HG02678 (cell line): ENCODE measurements around the gene GPHN.
"Not testable (repeated sequence)": the region's sequence is repeated elsewhere in the genome, so short reads cannot be mapped to it uniquely, and the experiment has no call there.

ENCODE experiments used
- ATAC-seq: cut with Tn5 transposase; IDR thresholded peaks from one replicate; pipeline ENCODE4 v1.9.1; 2021; ENCODE audit warnings: mild to moderate bottlenecking, moderate library complexity; ENCODE audit not compliant: unreplicated experiment

The GPHN gene

DNA sequence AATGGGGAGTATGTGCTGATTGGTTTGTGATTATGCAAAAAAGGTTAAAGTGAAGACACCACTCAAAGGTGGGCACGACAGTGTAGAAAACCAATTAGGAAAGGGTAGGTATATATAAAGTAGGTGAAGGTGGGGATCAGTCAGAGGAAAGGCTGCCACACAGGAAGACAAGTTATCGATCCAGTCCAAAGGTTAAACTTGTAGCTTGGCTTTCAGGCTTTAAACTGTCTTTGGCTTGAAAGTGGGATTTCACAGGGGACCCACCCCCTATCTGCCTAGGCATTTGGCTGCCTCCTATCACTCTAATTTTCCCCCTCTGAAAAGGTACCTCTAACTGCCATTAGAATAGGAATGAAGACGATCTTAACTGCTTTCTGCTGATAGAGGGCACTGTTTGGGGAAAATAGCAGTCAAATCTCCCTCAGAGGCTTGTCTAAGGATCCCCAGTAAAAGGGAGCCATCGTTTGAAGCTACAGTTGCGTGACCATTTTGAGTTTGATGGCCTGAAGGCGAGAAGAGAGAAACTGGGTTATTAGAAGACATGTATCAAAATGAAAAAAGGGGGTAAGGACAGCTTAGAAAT is 250.2 kb downstream of the GPHN start:
- no peak for ATAC-seq

DNA sequence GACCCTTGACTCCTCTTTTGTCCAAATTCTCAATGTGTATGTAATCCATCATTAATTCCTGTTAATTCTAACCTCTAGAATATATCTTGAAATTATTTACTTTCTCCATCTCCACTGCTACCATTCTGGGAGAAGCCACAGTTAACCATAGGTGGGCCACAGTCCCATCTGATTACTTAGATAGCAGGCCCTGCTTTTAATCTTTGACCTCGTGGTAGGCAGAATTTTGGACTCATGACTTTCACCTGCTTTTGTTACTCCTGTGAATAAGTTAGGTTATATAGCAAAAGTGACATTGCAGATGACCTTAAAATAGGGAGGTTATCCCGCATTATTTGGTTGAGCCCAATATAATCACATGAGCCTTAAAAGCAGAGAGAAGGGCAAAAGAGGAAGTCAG is 264.2 kb downstream of the GPHN start:
- ATAC-seq = no peak

- ATAC-seq = no peak
These were observed 274.9 kb downstream of the GPHN start for GRCh38 chr14:66782853-66783252.

DNA sequence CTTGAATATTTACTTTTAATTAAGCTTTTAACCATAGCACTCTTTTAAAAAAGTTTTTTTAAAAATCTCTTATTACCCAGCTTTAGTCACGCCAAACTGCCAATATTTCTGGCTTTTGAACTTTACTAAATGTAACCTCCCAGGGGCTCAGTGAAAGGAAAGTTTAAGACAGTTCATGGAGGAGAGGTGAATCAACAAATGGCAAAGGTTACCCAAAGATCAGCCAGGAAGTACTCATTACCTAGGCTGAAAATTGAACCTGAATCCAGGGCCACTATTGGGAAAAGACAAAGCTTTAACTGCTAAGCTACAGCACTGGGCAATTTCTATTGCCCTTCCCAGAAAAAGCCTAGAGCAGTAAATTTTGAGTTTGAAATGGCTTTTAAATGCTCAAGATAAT is 282.2 kb downstream of the GPHN start:
- no peak for ATAC-seq

GRCh38 chr14:66802962-66803361 is 295.0 kb downstream of the GPHN start:
- ATAC-seq = no peak

DNA sequence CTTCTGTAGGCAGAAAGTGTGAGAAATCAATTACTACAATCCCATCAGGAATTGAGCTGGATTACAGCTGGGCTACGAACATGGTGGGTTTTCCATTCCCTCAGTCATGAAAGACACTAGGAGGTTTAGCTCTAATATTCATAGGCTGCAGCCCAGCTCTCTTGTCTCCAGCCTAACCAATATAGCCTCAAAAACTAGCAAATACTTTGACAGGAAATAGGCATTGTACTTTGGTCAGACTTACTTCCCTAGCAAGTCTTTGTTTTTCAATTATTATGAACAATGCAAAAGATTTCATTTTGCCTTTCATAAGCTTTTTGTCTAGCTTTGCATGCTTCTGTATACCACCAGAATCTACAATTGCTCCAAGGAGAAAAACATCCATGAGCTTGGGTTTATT is 296.2 kb downstream of the GPHN start:
- no peak for ATAC-seq

GRCh38 chr14:66813636-66814035 is 305.7 kb downstream of the GPHN start:
- no peak for ATAC-seq

GRCh38 chr14:66815687-66816086 is 307.7 kb downstream of the GPHN start:
- no peak for ATAC-seq

DNA sequence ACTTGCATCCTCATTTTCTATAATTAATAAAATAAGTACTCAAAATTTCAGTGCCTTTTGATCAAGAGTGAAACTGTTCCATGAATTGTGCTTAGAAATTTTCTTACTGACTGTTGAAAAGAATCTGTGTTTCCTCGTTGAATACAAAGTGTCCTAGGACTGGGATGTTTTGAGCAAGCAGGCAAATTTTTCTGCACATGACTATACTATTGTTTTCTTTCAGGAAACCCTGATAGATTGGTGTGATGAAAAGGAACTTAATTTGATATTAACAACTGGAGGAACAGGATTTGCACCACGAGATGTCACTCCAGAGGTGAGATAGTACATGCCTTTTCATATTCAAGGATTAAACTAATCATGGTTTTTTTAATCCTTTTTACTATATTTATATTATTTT is 316.3 kb downstream of the GPHN start:
- ATAC-seq = no peak

DNA sequence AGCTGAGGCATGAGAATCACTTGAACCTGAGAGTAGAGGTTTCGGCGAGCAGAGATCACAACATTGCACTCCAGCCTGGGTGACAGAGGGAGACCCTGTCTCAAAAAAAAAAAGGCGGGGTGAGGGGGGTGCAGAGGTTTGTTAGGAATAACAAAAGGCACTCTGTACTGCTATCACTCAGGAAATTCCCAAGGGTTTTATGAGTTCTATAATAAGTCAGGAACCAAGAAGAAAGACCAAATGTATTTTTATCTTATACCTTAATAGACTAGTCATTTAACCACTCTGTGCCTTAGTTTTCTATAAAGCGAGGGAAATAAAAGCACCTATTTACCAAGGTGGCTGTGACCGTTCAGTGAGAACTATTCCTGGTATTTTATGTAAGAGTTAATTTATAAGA is 319.2 kb downstream of the GPHN start:
- no peak for ATAC-seq

DNA sequence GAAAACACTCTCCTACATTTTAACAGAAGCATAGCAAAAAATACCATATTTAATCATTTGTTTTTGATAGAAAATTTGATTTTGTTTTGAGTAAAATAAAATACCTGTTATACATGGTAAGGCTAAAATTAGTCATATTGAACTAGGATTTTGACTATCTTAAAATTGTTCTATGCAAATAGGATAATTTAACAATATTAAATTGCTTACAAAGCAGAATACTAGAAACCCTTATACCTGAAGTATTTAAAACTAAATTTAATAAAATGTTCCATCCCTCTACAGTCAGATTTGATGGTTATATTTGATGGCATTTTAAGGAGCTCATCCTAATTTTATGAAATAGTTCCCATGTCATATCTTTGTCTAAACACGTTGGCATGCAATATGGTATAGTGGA is 323.2 kb downstream of the GPHN start:
- ATAC-seq = no peak

GRCh38 chr14:66833816-66834215 is 325.9 kb downstream of the GPHN start:
- no peak for ATAC-seq

- not testable (repeated sequence) for ATAC-seq
These were observed 329.5 kb downstream of the GPHN start for GRCh38 chr14:66837436-66837835.

DNA sequence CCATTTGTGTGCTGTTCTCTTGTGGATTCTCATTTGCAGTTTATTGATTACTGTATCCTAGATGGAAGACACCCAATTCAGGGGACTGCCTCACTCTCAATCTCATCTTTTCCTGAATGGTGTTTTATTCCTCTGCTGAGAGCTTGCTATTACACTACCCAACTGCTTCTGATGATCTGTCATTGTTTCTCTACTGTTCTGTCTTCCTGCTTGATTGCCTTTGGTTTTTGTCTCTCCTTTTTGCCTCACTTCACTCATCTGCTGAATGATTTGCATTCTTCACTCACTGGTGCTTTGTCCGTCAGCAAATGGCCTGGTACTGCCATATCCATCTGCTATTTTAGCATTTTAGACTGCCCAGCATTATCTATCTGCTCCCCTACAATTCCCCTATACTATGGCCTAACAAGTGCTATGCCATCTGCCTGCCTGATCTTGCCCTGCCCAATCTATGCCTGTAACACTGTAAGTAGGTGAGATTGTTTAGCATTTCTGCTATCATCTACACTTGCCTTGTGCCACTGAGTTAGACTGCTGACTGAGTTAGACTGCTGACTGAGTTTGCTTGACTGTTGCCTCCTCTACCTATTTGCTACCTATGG is 335.1 kb downstream of the GPHN start:
- no peak for ATAC-seq

DNA sequence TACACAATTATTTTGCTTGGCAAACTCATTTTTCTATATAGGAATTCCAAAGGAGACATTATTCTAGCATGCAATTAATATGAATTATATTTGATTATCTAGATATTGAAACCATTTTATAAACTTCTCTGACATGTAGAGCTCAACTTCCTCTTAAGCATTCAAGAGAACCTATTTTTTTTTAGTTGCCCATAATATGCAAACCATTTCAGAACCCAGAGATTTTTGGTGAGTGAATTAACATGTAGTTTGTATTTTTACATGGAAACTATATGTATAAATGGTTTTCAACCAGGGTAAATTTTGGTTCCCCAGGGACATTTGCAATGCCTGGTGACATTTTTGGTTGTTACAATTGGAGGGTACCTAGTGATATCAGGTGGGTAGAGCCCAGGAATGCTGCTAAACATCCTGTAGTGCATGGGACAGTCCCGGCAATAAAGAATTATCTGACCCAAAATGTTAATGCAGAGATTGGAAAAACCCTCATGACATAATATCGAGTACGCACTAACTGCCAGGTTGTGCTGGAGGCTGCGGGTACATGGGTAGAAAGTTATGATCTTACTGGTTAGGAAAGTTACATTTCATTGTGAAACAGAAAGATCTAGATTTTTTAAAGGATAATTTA is 342.4 kb downstream of the GPHN start:
- ATAC-seq = no peak

GRCh38 chr14:66853311-66853710 is 345.4 kb downstream of the GPHN start:
- ATAC-seq = no peak

GRCh38 chr14:66857867-66858266 is 349.9 kb downstream of the GPHN start:
- no peak for ATAC-seq

GRCh38 chr14:66859063-66859671 is 351.2 kb downstream of the GPHN start:
- ATAC-seq = no peak

DNA sequence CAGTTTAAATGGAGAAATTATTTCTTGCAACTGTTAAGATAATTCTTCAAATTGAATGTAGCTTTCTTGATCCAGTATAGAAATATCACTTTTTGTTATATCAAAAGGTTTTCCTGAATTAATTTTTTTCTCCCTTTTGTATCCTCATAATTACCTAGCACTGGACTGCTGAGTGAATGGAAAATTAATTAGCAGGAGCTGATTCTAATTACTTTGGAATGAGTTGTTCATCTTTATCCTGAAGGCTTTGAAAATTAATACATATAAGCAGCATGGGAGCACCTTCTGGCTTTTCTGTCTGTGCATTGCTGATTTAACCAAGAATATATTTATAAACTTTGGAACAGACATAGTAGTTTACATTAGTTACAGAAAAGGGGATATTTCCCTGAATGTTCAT is 373.6 kb downstream of the GPHN start:
- ATAC-seq = no peak

DNA sequence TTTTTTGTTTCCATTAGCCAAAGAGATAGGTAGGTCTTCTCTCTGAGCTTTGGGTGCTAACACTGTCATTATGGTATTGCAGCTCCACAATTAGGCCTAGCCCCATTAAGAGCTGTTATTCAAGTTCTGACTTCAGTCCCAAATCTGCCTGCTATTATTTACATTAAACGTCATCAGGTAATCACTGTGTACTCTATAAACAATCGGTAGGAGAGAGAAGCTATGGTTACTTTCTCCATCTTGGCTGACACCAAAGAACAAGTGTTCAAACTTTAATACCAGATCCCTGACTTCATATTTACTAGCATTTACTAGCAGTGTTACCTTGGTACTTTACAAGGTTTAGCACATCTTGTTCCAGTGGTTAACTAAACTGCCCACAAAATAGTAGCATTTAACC is 376.2 kb downstream of the GPHN start:
- no peak for ATAC-seq

GRCh38 chr14:66900719-66901118 is 392.8 kb downstream of the GPHN start:
- no peak for ATAC-seq

DNA sequence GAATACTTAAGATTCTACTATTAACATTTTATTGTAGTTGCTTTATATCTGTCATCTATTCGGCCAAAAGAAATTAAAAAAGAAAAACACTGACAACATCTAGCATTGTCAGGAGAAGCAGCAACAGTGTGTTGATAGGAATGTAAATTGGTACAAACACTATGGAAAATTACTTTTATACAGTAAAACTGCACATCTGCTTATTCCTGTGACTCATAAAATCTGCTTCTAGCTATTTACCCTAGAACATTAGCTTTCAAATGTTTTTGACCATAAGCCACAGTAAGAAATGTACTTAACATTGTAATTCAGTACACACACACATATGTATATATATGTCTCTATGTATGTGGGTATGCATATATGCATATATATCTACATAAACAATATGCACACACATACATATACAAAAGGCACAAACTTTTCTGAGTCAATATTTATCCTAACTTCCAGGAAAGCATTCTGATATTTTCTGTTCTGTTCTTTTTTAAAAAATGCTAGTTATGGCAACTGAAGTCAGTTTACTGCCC is 402.4 kb downstream of the GPHN start:
- no peak for ATAC-seq
